B cell (primary cell): ENCODE results near the gene CREB3L1.

Experiments
- CTCF ChIP-seq: fragments of 200-600 bp; IDR thresholded peaks from one replicate; pipeline ENCODE4 v1.8.0; 2022; ENCODE audit warnings: antibody characterized with exemption, mild to moderate bottlenecking
- EZH2 ChIP-seq: IDR thresholded peaks from 2 replicates; pipeline ENCODE4 v1.6.1; 2012; ENCODE audit warnings: borderline replicate concordance, low read depth, mild to moderate bottlenecking, moderate library complexity, low read length; ENCODE audit not compliant: insufficient read depth, poor library complexity, severe bottlenecking

- no peak for TF ChIP-seq CTCF
- no peak for TF ChIP-seq EZH2
These were observed 41.4 kb upstream of the CREB3L1 start for GRCh38 chr11:46235777-46236688.
